Adrenal gland (tissue), 12 donors: ENCODE measurements around the gene ALPK3. TPM values are rescaled to one million over a fixed set of nuclear protein-coding genes. Genes with fewer than 3 reads are reported as not detected.

Experiments
- DNase-seq, 7 donors: peaks; one replicate each; pipeline ENCODE4 v3.0.0-alpha.2; 2019 to 2020
- H3K27ac ChIP-seq, 5 donors: fragments of 200-600 bp; sonication (generic) in 4 of 5; 1 replicate in 3 of 5; 2 replicates in 2 of 5; pipeline versions ENCODE4 v1.5.1 to v1.8.0; 2016 to 2020; ENCODE audit warnings: mild to moderate bottlenecking in 1 of 5
- H3K27me3 ChIP-seq: fragments of 200-600 bp; 2 replicates; pipeline ENCODE4 v1.8.0; 2021
- H3K36me3 ChIP-seq, 2 donors: fragments of 200-600 bp; replicated peaks in 1 of 2; 1 replicate in 1 of 2; 2 replicates in 1 of 2; pipeline versions ENCODE4 v1.5.1 to v1.8.0; 2018 to 2022
- H3K4me1 ChIP-seq, 2 donors: fragments of 200-600 bp; replicated peaks in 1 of 2; 1 replicate in 1 of 2; 2 replicates in 1 of 2; pipeline versions ENCODE4 v1.5.1 to v1.8.0; 2018 to 2021
- H3K4me3 ChIP-seq, 4 donors: fragments of 200-600 bp; sonication (generic) in 3 of 4; one replicate each; pipeline ENCODE4 v1.5.1; 2016 to 2018
- H3K9me3 ChIP-seq, 3 donors: fragments of 200-600 bp; sonication (generic) in 1 of 3; replicated peaks in 1 of 3; 1 replicate in 2 of 3; 2 replicates in 1 of 3; pipeline versions ENCODE4 v1.5.1 to v1.8.0; 2016 to 2021
- CTCF ChIP-seq, 6 experiments: fragments of 450-650 bp in 4 of 6; fragments of 200-600 bp in 2 of 6; sonication (generic) in 1 of 6; IDR thresholded peaks; 1 replicate in 5 of 6; 2 replicates in 1 of 6; pipeline versions ENCODE4 v1.5.1 to v1.8.0; 2016 to 2021; ENCODE audit warnings: antibody characterized with exemption in 6 of 6, mild to moderate bottlenecking in 2 of 6, moderate library complexity in 1 of 6
- POLR2A ChIP-seq, 2 donors: fragments of 450-650 bp; IDR thresholded peaks; one replicate each; pipeline ENCODE4 v1.6.1; 2017; ENCODE audit warnings: antibody characterized with exemption in 2 of 2, mild to moderate bottlenecking in 2 of 2, moderate library complexity in 1 of 2
- WGBS, 4 donors: extraction: QIAGEN DNeasy Blood & Tissue Kit in 2 of 4; methylation state at CpG; one replicate each; pipeline versions ENCODE4 v1.1.5 to v1.1.7; 2013 to 2017; 5-methylcytosine and 5-hydroxymethylcytosine counted together
- intact Hi-C, 2 donors: fragments of 100-400 bp; cut with DNase I; formaldehyde crosslinking; loops; one replicate each; pipeline versions ENCODE4 v1.14.1 to v1.15.0; 2022 to 2023
- polyA plus RNA-seq, 3 donors: library from polyadenylated mRNA; stranded (reverse); fragments of 200-250 nt in 2 of 3; fragments of 350-450 nt in 1 of 3; fragmentation: Illumina TruSeq in 1 of 3; extraction: RNeasy Lipid Tissue Mini Kit (QIAGEN cat#74804) in 1 of 3; gene quantifications; one replicate each; pipeline ENCODE4 v1.2.3, GENCODE V29; 2013 to 2014
- total RNA-seq, 9 donors: library from RNA; depleted of rRNA in 4 of 9; stranded (reverse); fragments of >200 nt in 4 of 9; fragments of 120-200 nt in 1 of 9; fragmentation: NEBNext Ultra II Directional in 1 of 9; extraction: Animal tissue kit (Norgen Biotek cat#: 25700) in 1 of 9; gene quantifications; one replicate each; pipeline versions ENCODE4 v1.1.0 to v1.2.4, GENCODE V29; 2013 to 2023
- donor health status: healthy with polysubstance abuse.
- donor health status: Bipolar disorder and iron deficiency.
- donor health status: DM: yes; HTN: yes; CAD: no.
- donor health status: DM: no; HTN: no; CAD: no.
- donor health status: DM: no; HTN: no; CAD: no.
- donor health status: DM: yes; HTN: yes; CAD: no.

Gene ALPK3
- total and polyA plus RNA-seq, 12 donors, result 5.8 to 39.3 (median 15.9) TPM

GRCh38 chr15:84813435-84813834 lies 3.7 kb upstream of the ALPK3 start:
- Histone ChIP-seq H3K27me3 (no peaks in the 10 kb centered on the region), H3K27ac (no peak overlapping the region), H3K36me3 (no peaks in the 10 kb centered on the region), H3K9me3 (no peaks in the 10 kb centered on the region), H3K4me1 (peaks cover 12 to 15% of the 10 kb centered on the region in 2 donors), H3K4me3 (no peak overlapping the region)
- intact Hi-C loops, result loop anchor here in 1 of 2 donors (10.0 kb wide), 1 partner anchor 59 kb away; no protein-coding TSS in a partner anchor
- 93 to 100% (median 100%) methylated on average over 1 of the region's 1 CpG for WGBS, 4 donors
- no peak for TF ChIP-seq POLR2A (IDR thresholded peaks at IDR 0.05)
- TF ChIP-seq CTCF (IDR thresholded peaks at IDR 0.05), result no peak
- no peak for DNase-seq

- Histone ChIP-seq H3K4me3 (no peak overlapping the region), H3K36me3 (no peaks in the 10 kb centered on the region), H3K27ac (no peak overlapping the region), H3K4me1 (peaks cover 14 to 20% of the 10 kb centered on the region in 2 donors), H3K9me3 (no peaks in the 10 kb centered on the region), H3K27me3 (no peaks in the 10 kb centered on the region)
- TF ChIP-seq POLR2A (IDR thresholded peaks at IDR 0.05), result no peak
- TF ChIP-seq CTCF (IDR thresholded peaks at IDR 0.05), result no peak
- no peak for DNase-seq
- intact Hi-C loops, result loop anchor here in 1 of 2 donors (10.0 kb wide), 1 partner anchor 59 kb away; no protein-coding TSS in a partner anchor
- 30 to 55% (median 42%) methylated on average over 1 of the region's 1 CpG for WGBS, 4 donors
Measured at GRCh38 chr15:84813931-84814330, 3.2 kb upstream of the ALPK3 start.

GRCh38 chr15:84814916-84815315 lies 2.2 kb upstream of the ALPK3 start:
- no peaks in the 10 kb centered on the region for H3K27me3 ChIP-seq
- intact Hi-C loops, result loop anchor here in 1 of 2 donors (10.0 kb wide), 1 partner anchor 60 kb away; no protein-coding TSS in a partner anchor
- H3K4me1 ChIP-seq, result peaks cover 20 to 30% of the 10 kb centered on the region in 2 donors
- DNase-seq, result peak in 1 of 7 donors; percentile 46
- no peak overlapping the region for H3K4me3 ChIP-seq
- 70 to 83% (median 79%) methylated on average over 10 of the region's 10 CpGs for WGBS, 4 donors
- TF ChIP-seq CTCF (IDR thresholded peaks at IDR 0.05), result no peak
- TF ChIP-seq POLR2A (IDR thresholded peaks at IDR 0.05), result no peak
- no peaks in the 10 kb centered on the region for H3K36me3 ChIP-seq
- H3K27ac ChIP-seq, result peak overlapping the region in 2 of 5 donors; percentile 4 to 17
- H3K9me3 ChIP-seq, result no peaks in the 10 kb centered on the region

- intact Hi-C loops, result loop anchor here in 1 of 2 donors (10.0 kb wide), 1 partner anchor 63 kb away; no protein-coding TSS in a partner anchor
- 35 to 86% (median 53%) methylated on average over 1 to 27 of the region's 27 CpGs for WGBS, 4 donors
- peak in 1 of 7 donors; percentile 23 for DNase-seq
- Histone ChIP-seq H3K9me3 (no peaks in the 10 kb centered on the region), H3K4me1 (peaks cover 20 to 45% of the 10 kb centered on the region in 2 donors), H3K4me3 (peak overlapping the region in 1 of 4 donors; percentile 43), H3K27me3 (no peaks in the 10 kb centered on the region), H3K36me3 (no peaks in the 10 kb centered on the region), H3K27ac (peak overlapping the region; percentile 72 to 95 (median 91))
- TF ChIP-seq CTCF (IDR thresholded peaks at IDR 0.05) (peak in 2 of 6 experiments; percentile 23 to 37), POLR2A (IDR thresholded peaks at IDR 0.05) (no peak)
Measured at GRCh38 chr15:84817466-84818081, 418 bp downstream of the ALPK3 start.
